Endothelial cell of umbilical vein (primary cell): ENCODE results near the gene CLCN3. TPM values are rescaled to one million over a fixed set of nuclear protein-coding genes. Genes with fewer than 3 reads are reported as not detected.

Experiments
- BruUV-seq: library from RNA; stranded (reverse); fragments of 400-500 nt; replicated peaks from 2 replicates; lab custom pipeline; 2021; lab: Mats Ljungman, UMichigan
- CTCF ChIA-PET: fragments of 300-600, 350-600 bp; sonication (Branson Sonifier 250); formaldehyde crosslinking; loops from one replicate; lab custom pipeline; 2021; ENCODE audit warnings: antibody characterized with exemption, inconsistent platforms; lab: Charles Lee
- POLR2A ChIA-PET: fragments of 300-600, 350-600 bp; sonication (Branson Sonifier 250); formaldehyde crosslinking; loops from one replicate; lab custom pipeline; 2021; ENCODE audit warnings: antibody characterized with exemption, inconsistent platforms; lab: Charles Lee
- DNase-seq: peaks from one replicate; pipeline ENCODE4 v3.0.0-alpha.2; 2011; ENCODE audit warnings: low read depth, low spot score
- FAIRE-seq: peaks from 2 replicates; lab custom pipeline; 2011; peaks lifted over from hg19 to GRCh38; lab: Jason Lieb, UNC
- H2AFZ ChIP-seq: 2 replicates; pipeline ENCODE4 v1.6.0; 2012; ENCODE audit warnings: low read depth, low read length, control low read depth, inconsistent platforms
- H3K27ac ChIP-seq: 2 replicates; pipeline ENCODE4 v1.5.1; 2011; ENCODE audit warnings: low read depth, mild to moderate bottlenecking, control low read depth, low read length, moderate library complexity; ENCODE audit not compliant: insufficient read depth
- H3K27me3 ChIP-seq, 2 experiments: 2 replicates each; pipeline versions ENCODE4 v1.6.0 to v1.6.1; 2011; ENCODE audit warnings: low read length in 2 of 2, mixed read lengths in 1 of 2; ENCODE audit not compliant: control insufficient read depth in 2 of 2, insufficient read depth in 2 of 2
- H3K36me3 ChIP-seq, 2 experiments: 2 replicates in 1 of 2; 3 replicates in 1 of 2; pipeline ENCODE4 v1.5.1; 2011; ENCODE audit warnings: low read length in 2 of 2, mild to moderate bottlenecking in 1 of 2, moderate library complexity in 1 of 2; ENCODE audit not compliant: control insufficient read depth in 2 of 2, insufficient read depth in 2 of 2; ENCODE audit errors: extremely low read depth in 1 of 2
- H3K4me1 ChIP-seq: 3 replicates; pipeline ENCODE4 v1.5.1; 2011; ENCODE audit warnings: mild to moderate bottlenecking, low read length; ENCODE audit not compliant: control insufficient read depth, insufficient read depth; ENCODE audit errors: extremely low read depth
- H3K4me2 ChIP-seq: 2 replicates; pipeline ENCODE4 v1.6.1; 2011; ENCODE audit warnings: low read length, control low read depth, mixed read lengths; ENCODE audit not compliant: insufficient read depth
- H3K4me3 ChIP-seq, 3 experiments: fragments of 200-600 bp in 1 of 3; sonication (generic), shearing (Covaris generic) in 1 of 3; replicated peaks in 1 of 3; 2 replicates each; pipeline ENCODE4 v1.5.1; 2011 to 2016; ENCODE audit warnings: control low read depth in 3 of 3, low read length in 3 of 3, mild to moderate bottlenecking in 2 of 3, inconsistent platforms in 1 of 3, low read depth in 1 of 3, moderate library complexity in 1 of 3; ENCODE audit not compliant: insufficient read depth in 1 of 3
- H3K79me2 ChIP-seq: 2 replicates; pipeline ENCODE4 v1.6.0; 2012; ENCODE audit warnings: low read length, inconsistent platforms; ENCODE audit not compliant: control insufficient read depth, insufficient read depth
- H3K9ac ChIP-seq: replicated peaks from 2 replicates; pipeline ENCODE3; 2011; ENCODE audit warnings: low read length, control low read depth; ENCODE audit not compliant: insufficient read depth; ENCODE audit errors: extremely low read depth
- H3K9me1 ChIP-seq: replicated peaks from 3 replicates; pipeline ENCODE4 v1.6.0; 2011; ENCODE audit warnings: mild to moderate bottlenecking, low read length; ENCODE audit not compliant: control insufficient read depth, insufficient read depth; ENCODE audit errors: extremely low read depth
- H3K9me3 ChIP-seq: replicated peaks from 2 replicates; pipeline ENCODE4 v1.5.1; 2012; ENCODE audit warnings: low read length, inconsistent platforms; ENCODE audit not compliant: control insufficient read depth, insufficient read depth
- H4K20me1 ChIP-seq: replicated peaks from 2 replicates; pipeline ENCODE3; 2011; ENCODE audit warnings: mild to moderate bottlenecking, low read length; ENCODE audit not compliant: control insufficient read depth, insufficient read depth; ENCODE audit errors: extremely low read depth
- CTCF ChIP-seq, 2 donors: IDR thresholded peaks; 1 replicate in 1 of 2; 2 replicates in 1 of 2; pipeline ENCODE4 v1.5.1; 2011; ENCODE audit warnings: low read length in 2 of 2, mild to moderate bottlenecking in 2 of 2, moderate library complexity in 2 of 2, control low read depth in 1 of 2, inconsistent platforms in 1 of 2, low read depth in 1 of 2; ENCODE audit not compliant: insufficient read depth in 1 of 2; ENCODE audit errors: extremely low read depth in 1 of 2
- EZH2 ChIP-seq: IDR thresholded peaks from 2 replicates; pipeline ENCODE4 v1.6.1; 2012; ENCODE audit warnings: borderline replicate concordance, low read depth, mild to moderate bottlenecking, moderate library complexity, low read length, inconsistent platforms; ENCODE audit not compliant: severe bottlenecking
- FOS ChIP-seq: IDR thresholded peaks from 2 replicates; pipeline ENCODE4 v1.6.1; 2011; ENCODE audit warnings: mild to moderate bottlenecking, low read length, moderate library complexity, borderline replicate concordance; ENCODE audit not compliant: insufficient read depth
- GATA2 ChIP-seq: IDR thresholded peaks from 2 replicates; pipeline ENCODE4 v1.7.0; 2011; ENCODE audit warnings: low read depth, mild to moderate bottlenecking, moderate library complexity, mixed read lengths, low read length; ENCODE audit not compliant: insufficient read length, insufficient read depth
- JUN ChIP-seq: IDR thresholded peaks from 2 replicates; pipeline ENCODE4 v1.6.1; 2011; ENCODE audit warnings: borderline replicate concordance, low read depth; ENCODE audit not compliant: insufficient read length, insufficient read depth
- MAX ChIP-seq: IDR thresholded peaks from 2 replicates; pipeline ENCODE4 v1.6.1; 2011; ENCODE audit not compliant: insufficient read depth, insufficient read length
- MYC ChIP-seq: IDR thresholded peaks from one replicate; pipeline ENCODE4 v1.6.1; 2011; ENCODE audit warnings: mild to moderate bottlenecking, low read depth, low read length
- POLR2A ChIP-seq: IDR thresholded peaks from 2 replicates; pipeline ENCODE4 v1.6.1; 2012; ENCODE audit warnings: low read depth, mild to moderate bottlenecking, control low read depth, low read length
- POLR2AphosphoS5 ChIP-seq: IDR thresholded peaks from 2 replicates; pipeline ENCODE4 v1.6.1; 2012; ENCODE audit warnings: low read depth, mild to moderate bottlenecking, control low read depth, low read length, moderate library complexity; ENCODE audit not compliant: insufficient read depth
- dilution Hi-C: fragments of 300-500 bp; cut with MboI; formaldehyde crosslinking; loops from one replicate; pipeline ENCODE4 v1.15.0; 2019; ENCODE audit warnings: low sequenced_read_pairs; ENCODE audit not compliant: extremely low pct_ligation_motif_present
- intact Hi-C: fragments of 100-400 bp; cut with micrococcal nuclease; formaldehyde crosslinking; loops from one replicate; pipeline ENCODE4 v1.10.0; 2022
- polyA plus RNA-seq, 4 experiments: library from polyadenylated mRNA; depleted of rRNA in 3 of 4; stranded (reverse) in 3 of 4; unstranded in 1 of 4; fragments of >200 nt; gene quantifications; 2 replicates each; pipeline versions ENCODE4 v1.2.1 to v1.2.3, GENCODE V29; 2011 to 2012; ENCODE audit warnings: missing spikeins in 1 of 4
- total RNA-seq: library from RNA; stranded (reverse); gene quantifications from 2 replicates; pipeline ENCODE4 v1.2.3, GENCODE V29; 2021

The CLCN3 gene
- total and polyA plus RNA-seq, 2 donors (not counting 3 experiments of a cell fraction or from before 2014, with no cell fraction given): 16.5 to 51.4 TPM

DNA sequence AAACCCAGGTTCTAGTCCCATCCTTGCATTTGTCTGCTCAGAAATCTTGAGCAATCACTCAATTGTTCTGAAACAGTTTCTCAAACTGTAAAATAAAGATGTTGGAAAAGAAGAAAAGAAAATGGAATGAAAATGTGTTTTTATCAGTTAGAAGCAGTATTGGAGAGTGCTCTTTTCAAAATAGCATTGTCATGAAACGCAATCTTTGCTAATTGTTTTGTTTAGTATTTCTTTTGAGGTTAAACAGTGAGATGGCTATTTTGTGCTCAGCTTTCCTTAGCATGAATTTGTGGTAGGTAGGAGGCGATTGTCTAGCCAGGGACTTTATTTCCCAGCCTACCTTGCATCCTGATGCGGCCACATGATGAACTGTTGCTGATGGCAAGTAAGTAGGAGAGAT, 148.0 kb downstream of the CLCN3 start:
- H3K9ac ChIP-seq: no peak overlapping the region
- FAIRE-seq (no peak), DNase-seq (no peak)
- CTCF ChIA-PET: no interaction called here
- H3K4me2 ChIP-seq: no peak overlapping the region
- H2AFZ ChIP-seq: no peak overlapping the region
- H4K20me1 ChIP-seq: no peaks in the 10 kb centered on the region
- peaks cover 5 to 15% of the 10 kb centered on the region in 2 experiments for H3K27me3 ChIP-seq
- H3K79me2 ChIP-seq: no peaks in the 10 kb centered on the region
- no peak overlapping the region for H3K27ac ChIP-seq
- H3K4me1 ChIP-seq: no peaks in the 10 kb centered on the region
- dilution Hi-C loops (no loop called here), intact Hi-C loops (no loop called here)
- no peaks in the 10 kb centered on the region for H3K36me3 ChIP-seq
- no peak for TF ChIP-seq POLR2A
- no peak for TF ChIP-seq POLR2AphosphoS5
- TF ChIP-seq FOS: no peak
- TF ChIP-seq EZH2: no peak
- TF ChIP-seq JUN: no peak
- TF ChIP-seq CTCF (IDR thresholded peaks at IDR 0.05; ENCODE audit: extremely low read depth in 1 of 2, insufficient read depth in 1 of 2, low read depth in 1 of 2, low read length in 2 of 2): no peak
- TF ChIP-seq GATA2: no peak
- no peak for TF ChIP-seq MYC
- TF ChIP-seq MAX: no peak
- H3K4me3 ChIP-seq: no peak overlapping the region
- POLR2A ChIA-PET: no interaction called here
- H3K9me3 ChIP-seq: no peaks in the 10 kb centered on the region
- BruUV-seq: no TSS peak
- no peaks in the 10 kb centered on the region for H3K9me1 ChIP-seq
